Colonic mucosa (tissue), 4 donors: ENCODE results near the gene LUZP1. TPM values are rescaled to one million over a fixed set of nuclear protein-coding genes. Genes with fewer than 3 reads are reported as not detected.

Source experiments
- DNase-seq: peaks from one replicate; pipeline ENCODE4 v3.0.0-alpha.2; 2020
- H3K27ac ChIP-seq: fragments of 200-600 bp; one replicate; pipeline ENCODE4 v1.8.0; 2021
- H3K27me3 ChIP-seq: fragments of 200-600 bp; one replicate; pipeline ENCODE4 v1.8.0; 2021
- H3K36me3 ChIP-seq: fragments of 200-600 bp; one replicate; pipeline ENCODE4 v1.8.0; 2021
- H3K4me1 ChIP-seq: fragments of 200-600 bp; one replicate; pipeline ENCODE4 v1.8.0; 2021; ENCODE audit warnings: mild to moderate bottlenecking
- H3K4me3 ChIP-seq: fragments of 200-600 bp; one replicate; pipeline ENCODE4 v1.8.0; 2021
- H3K9ac ChIP-seq, 2 donors: one replicate each; pipeline ENCODE4 v1.7.0; 2013; ENCODE audit warnings: control low read depth in 2 of 2, low read depth in 2 of 2, low read length in 2 of 2
- H3K9me3 ChIP-seq: fragments of 200-600 bp; one replicate; pipeline ENCODE4 v1.8.0; 2021
- intact Hi-C: fragments of 100-400 bp; cut with DNase I; formaldehyde crosslinking; loops from one replicate; pipeline ENCODE4 v1.14.1; 2022
- total RNA-seq, 2 donors: library from RNA; stranded (reverse); fragmentation: NEBNext Ultra II Directional in 1 of 2; extraction: Animal tissue kit (Norgen Biotek cat#: 25700) in 1 of 2; gene quantifications; one replicate each; pipeline ENCODE4 v1.2.1, GENCODE V29; 2021
- TF ChIP-seq, protein P1 (sequence below): fragments of 200-600 bp; IDR thresholded peaks from one replicate; pipeline ENCODE4 v1.8.0; 2022; ENCODE audit warnings: antibody characterized with exemption, mild to moderate bottlenecking
- donor health status: healthy.
- donor health status: DM: no; HTN: no; CAD: no.
- donor health status: DM: no; HTN: no; CAD: no.

The LUZP1 gene
- total RNA-seq, 2 donors from 2014 or later = 42.4 to 50.4 TPM

DNA sequence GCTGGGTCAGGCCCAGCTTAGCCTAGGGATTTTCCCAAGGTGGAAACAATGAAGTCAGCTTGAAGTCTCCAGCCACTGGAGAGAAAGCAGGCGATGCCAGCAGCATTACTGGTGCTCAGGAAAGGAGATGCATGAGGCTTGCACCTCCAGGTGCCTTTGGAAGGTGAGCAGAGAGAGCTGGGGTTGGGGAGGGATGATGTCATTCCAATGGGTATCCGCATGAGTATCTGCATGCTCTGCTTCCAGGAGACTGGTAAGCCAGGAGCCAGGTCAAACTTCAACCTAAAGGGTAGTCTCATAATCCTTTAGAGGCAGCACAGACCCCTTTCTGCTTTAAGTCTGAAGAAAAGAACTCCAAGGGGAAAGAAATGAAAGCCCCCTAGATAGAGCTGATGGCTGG is 80.6 kb downstream of the LUZP1 start:
- H3K9me3 ChIP-seq = no peaks in the 10 kb centered on the region
- DNase-seq = no peak
- intact Hi-C loops = no loop called here
- no peaks in the 10 kb centered on the region for H3K4me1 ChIP-seq
- no peak overlapping the region for H3K4me3 ChIP-seq
- peaks cover 12% of the 10 kb centered on the region for H3K36me3 ChIP-seq
- TF ChIP-seq, protein P1, sequence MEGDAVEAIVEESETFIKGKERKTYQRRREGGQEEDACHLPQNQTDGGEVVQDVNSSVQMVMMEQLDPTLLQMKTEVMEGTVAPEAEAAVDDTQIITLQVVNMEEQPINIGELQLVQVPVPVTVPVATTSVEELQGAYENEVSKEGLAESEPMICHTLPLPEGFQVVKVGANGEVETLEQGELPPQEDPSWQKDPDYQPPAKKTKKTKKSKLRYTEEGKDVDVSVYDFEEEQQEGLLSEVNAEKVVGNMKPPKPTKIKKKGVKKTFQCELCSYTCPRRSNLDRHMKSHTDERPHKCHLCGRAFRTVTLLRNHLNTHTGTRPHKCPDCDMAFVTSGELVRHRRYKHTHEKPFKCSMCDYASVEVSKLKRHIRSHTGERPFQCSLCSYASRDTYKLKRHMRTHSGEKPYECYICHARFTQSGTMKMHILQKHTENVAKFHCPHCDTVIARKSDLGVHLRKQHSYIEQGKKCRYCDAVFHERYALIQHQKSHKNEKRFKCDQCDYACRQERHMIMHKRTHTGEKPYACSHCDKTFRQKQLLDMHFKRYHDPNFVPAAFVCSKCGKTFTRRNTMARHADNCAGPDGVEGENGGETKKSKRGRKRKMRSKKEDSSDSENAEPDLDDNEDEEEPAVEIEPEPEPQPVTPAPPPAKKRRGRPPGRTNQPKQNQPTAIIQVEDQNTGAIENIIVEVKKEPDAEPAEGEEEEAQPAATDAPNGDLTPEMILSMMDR = no peak
- H3K27me3 ChIP-seq = no peaks in the 10 kb centered on the region
- H3K9ac ChIP-seq = no peak overlapping the region
- H3K27ac ChIP-seq = no peak overlapping the region

DNA sequence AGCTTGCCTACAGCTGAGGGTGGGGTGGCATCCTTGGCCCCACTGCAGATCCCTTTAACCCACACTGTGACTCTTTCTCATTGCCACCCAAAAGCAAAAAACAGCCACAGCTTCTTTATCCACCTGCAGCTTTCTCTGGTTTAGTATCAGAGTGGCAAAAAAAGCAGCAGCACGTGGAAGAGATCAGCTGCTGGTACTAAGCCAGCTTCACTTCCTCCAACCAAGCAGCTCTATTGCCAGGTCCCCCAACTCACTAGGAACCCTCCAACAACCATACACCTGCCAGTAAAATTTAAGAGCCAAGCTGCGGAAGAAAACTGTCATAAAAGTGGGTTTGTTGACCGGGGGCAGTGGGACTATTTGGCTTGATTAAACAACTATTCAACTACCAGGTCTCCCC is 83.0 kb downstream of the LUZP1 start:
- no peak overlapping the region for H3K27ac ChIP-seq
- no peak overlapping the region for H3K4me3 ChIP-seq
- no peak overlapping the region for H3K9ac ChIP-seq
- DNase-seq = no peak
- H3K9me3 ChIP-seq = no peaks in the 10 kb centered on the region
- intact Hi-C loops = no loop called here
- TF ChIP-seq, protein P1 = no peak
- H3K36me3 ChIP-seq = peaks cover 12% of the 10 kb centered on the region
- H3K27me3 ChIP-seq = no peaks in the 10 kb centered on the region
- no peaks in the 10 kb centered on the region for H3K4me1 ChIP-seq

DNA sequence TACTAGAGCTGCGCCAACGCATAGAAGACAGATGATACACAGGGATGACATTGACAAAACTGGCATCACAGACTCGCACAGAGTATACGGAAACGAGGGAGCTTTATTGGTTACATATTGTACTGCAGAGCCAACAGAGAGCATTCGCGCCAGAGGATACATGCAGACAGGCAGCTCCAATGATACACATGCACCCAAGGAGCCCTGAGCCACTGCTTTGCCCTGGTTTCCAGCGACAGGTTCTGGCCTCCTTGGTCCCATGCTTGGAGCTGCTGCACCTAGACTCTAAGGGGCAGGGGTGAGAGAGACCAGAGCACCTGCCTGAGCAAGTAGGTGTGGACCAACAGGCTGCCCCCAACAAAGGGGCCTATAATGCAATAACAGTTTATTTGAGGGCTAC is 83.8 kb downstream of the LUZP1 start:
- Histone ChIP-seq H3K4me1 (no peaks in the 10 kb centered on the region), H3K9me3 (no peaks in the 10 kb centered on the region), H3K27ac (no peak overlapping the region), H3K4me3 (no peak overlapping the region), H3K36me3 (peaks cover 12% of the 10 kb centered on the region), H3K9ac (no peak overlapping the region), H3K27me3 (no peaks in the 10 kb centered on the region)
- TF ChIP-seq, protein P1 = no peak
- intact Hi-C loops = no loop called here
- DNase-seq = no peak

DNA sequence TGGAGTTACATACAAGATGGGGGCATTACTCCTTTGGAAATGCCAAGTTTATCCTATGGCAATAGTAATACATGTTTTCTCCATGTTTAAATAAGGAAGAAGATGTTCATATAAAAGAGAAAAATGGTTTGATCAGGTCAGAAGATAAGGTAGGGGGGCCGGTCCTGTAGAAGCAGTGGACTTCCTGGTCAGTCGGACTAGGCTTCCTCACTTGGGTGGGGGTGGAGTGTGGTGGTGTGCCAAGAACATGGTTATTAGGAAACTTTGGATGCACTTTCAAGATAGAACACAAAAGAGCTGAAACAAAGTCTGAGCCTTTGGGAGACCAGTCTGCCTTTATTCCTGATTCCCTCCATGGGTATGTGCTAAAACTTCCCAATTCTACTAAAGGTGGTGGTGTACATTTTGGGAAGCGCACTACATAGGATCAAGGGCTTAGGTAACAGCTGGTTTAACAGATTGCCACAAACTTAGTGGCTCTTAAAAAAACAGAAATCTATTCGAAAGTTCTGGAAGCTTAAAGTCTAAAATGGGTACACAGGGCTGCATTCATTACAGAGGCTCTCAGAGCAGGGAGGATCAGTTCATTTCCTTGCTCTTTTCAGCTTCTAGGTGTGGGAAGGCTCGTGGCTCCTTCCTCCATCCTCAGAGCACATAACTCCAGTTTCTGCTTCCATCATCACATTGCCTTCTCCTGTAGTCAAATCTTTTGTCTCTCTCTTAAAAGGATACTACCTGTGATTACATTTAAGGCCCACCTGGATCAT is 84.8 kb downstream of the LUZP1 start:
- no peak for DNase-seq
- intact Hi-C loops = no loop called here

DNA sequence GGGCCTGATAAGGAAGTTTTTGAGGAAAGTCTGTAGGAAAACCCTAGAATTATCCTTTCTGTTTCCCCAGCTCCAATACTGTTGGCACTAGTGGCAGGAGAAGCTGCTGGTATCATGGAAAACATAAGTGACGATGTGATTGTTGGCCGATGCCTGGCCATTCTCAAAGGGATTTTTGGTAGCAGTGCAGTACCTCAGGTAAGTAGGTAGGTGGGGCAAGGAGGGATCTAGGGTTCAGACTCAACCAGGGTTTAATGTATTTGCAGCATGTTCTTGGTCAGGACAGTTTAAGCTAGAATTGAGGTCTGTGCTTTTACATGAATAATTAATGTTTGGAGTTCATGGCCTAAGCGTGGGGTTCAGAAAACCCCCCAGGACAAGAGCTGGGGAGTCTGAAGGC is 87.3 kb downstream of the LUZP1 start:
- Histone ChIP-seq H3K4me1 (no peaks in the 10 kb centered on the region), H3K27me3 (no peaks in the 10 kb centered on the region), H3K9me3 (no peaks in the 10 kb centered on the region), H3K36me3 (peaks cover 22% of the 10 kb centered on the region), H3K9ac (no peak overlapping the region), H3K27ac (no peak overlapping the region), H3K4me3 (no peak overlapping the region)
- TF ChIP-seq, protein P1 = no peak
- no peak for DNase-seq
- intact Hi-C loops = no loop called here

More for the DNA sequence above, 84.8 kb downstream of the LUZP1 start:
- TF ChIP-seq, protein P1 = no peak
- no peak overlapping the region for H3K27ac ChIP-seq
- peaks cover 18% of the 10 kb centered on the region for H3K36me3 ChIP-seq
- no peaks in the 10 kb centered on the region for H3K27me3 ChIP-seq
- H3K9me3 ChIP-seq = no peaks in the 10 kb centered on the region
- H3K4me1 ChIP-seq = no peaks in the 10 kb centered on the region
- no peak overlapping the region for H3K4me3 ChIP-seq
- no peak overlapping the region for H3K9ac ChIP-seq
